Fibroblast of mammary gland (primary cell): ENCODE results near the gene ZBTB25.

ENCODE experiments used
- DNase-seq: peaks from one replicate; pipeline ENCODE4 v3.0.0-alpha.2; 2010; ENCODE audit warnings: low read depth
- H3K4me3 ChIP-seq: 2 replicates; pipeline ENCODE4 v1.5.1; 2011; ENCODE audit warnings: low read depth, mild to moderate bottlenecking, low read length, moderate library complexity; ENCODE audit not compliant: control insufficient read depth
- CTCF ChIP-seq: conservative IDR thresholded peaks from 2 replicates; pipeline ENCODE4 v1.5.1; 2011; ENCODE audit warnings: low read depth, low read length, inconsistent platforms; ENCODE audit not compliant: control insufficient read depth, insufficient read depth

Gene ZBTB25

GRCh38 chr14:64401949-64402348 lies 101.7 kb downstream of the ZBTB25 start:
- H3K4me3 ChIP-seq, result no peak overlapping the region
- TF ChIP-seq CTCF, result no peak
- no peak for DNase-seq

GRCh38 chr14:64400829-64401459 lies 102.7 kb downstream of the ZBTB25 start:
- DNase-seq, result no peak
- H3K4me3 ChIP-seq, result no peak overlapping the region
- no peak for TF ChIP-seq CTCF
